Measurements from ENCODE around the gene SURF6. TPM values are rescaled to one million over a fixed set of nuclear protein-coding genes. Genes with fewer than 3 reads are reported as not detected.

Gene SURF6
- total and polyA plus RNA-seq, 2 experiments from 2014 or later: 17.6 to 27.6 TPM

GRCh38 chr9:133323991-133324703 is 11.8 kb downstream of the SURF6 start:
- H3K79me2 ChIP-seq (replicated peaks; ENCODE audit: insufficient read depth): no peaks in the 10 kb centered on the region
- H2AFZ ChIP-seq: no peak overlapping the region
- no peak overlapping the region for H3K4me3 ChIP-seq
- no peaks in the 10 kb centered on the region for H3K27me3 ChIP-seq (ENCODE audit: insufficient read depth)
- no peaks in the 10 kb centered on the region for H3K36me3 ChIP-seq (ENCODE audit: insufficient read depth)
- no peak overlapping the region for H3K4me2 ChIP-seq
- TF ChIP-seq JUNB (IDR thresholded peaks at IDR 0.05; ENCODE audit: unreplicated experiment) (no peak), NANOG (IDR thresholded peaks at IDR 0.05; ENCODE audit: borderline replicate concordance) (no peak), ZNF114 (CRISPR knock-in tag; IDR thresholded peaks at IDR 0.05) (no peak), CTCF (conservative IDR thresholded peaks at IDR 0.05; ENCODE audit: low read depth in 2 of 2) (no peak), REST (IDR thresholded peaks at IDR 0.05; ENCODE audit: unreplicated experiment) (no peak), ZNF331 (CRISPR knock-in tag; IDR thresholded peaks at IDR 0.05; ENCODE audit: low read depth) (no peak), STAT1 (IDR thresholded peaks at IDR 0.05; ENCODE audit: unreplicated experiment) (no peak), EZH2 (IDR thresholded peaks at IDR 0.05; ENCODE audit: low read depth, unreplicated experiment) (no peak), ZNF462 (CRISPR knock-in tag; IDR thresholded peaks at IDR 0.05) (no peak), POLR2AphosphoS5 (IDR thresholded peaks at IDR 0.05; ENCODE audit: low read depth) (no peak), EZH2phosphoT487 (IDR thresholded peaks at IDR 0.05; ENCODE audit: unreplicated experiment) (no peak), CREB1 (CRISPR knock-in tag; IDR thresholded peaks at IDR 0.05; ENCODE audit: low read depth) (no peak), ETS1 (IDR thresholded peaks at IDR 0.05) (no peak)
- peaks cover 18% of the 10 kb centered on the region for H3K27me3 Mint-ChIP-seq (ENCODE audit: insufficient read depth, low read depth, poor library complexity)
- no peaks in the 10 kb centered on the region for H3K4me1 ChIP-seq (ENCODE audit: insufficient read depth)
- no peaks in the 10 kb centered on the region for H3F3A ChIP-seq (replicated peaks; ENCODE audit: low read depth)
- ATAC-seq: no peak
- no peak for DNase-seq (ENCODE audit: low spot score)
- no peak overlapping the region for H3K27ac ChIP-seq (ENCODE audit: low read depth)
- H3K9me2 ChIP-seq (ENCODE audit: insufficient read depth): no peaks in the 10 kb centered on the region
- no peak overlapping the region for H3K27ac Mint-ChIP-seq
- no peaks in the 10 kb centered on the region; the same call in 2 of the 3 replicates for H3K4me1 Mint-ChIP-seq
- H3K4me3 Mint-ChIP-seq: no peak overlapping the region
- H3K9me3 Mint-ChIP-seq: peaks cover 31% of the 10 kb centered on the region
- peaks cover 14% of the 10 kb centered on the region for H3K36me3 Mint-ChIP-seq (ENCODE audit: low read depth)
- no peaks in the 10 kb centered on the region for H4K20me1 ChIP-seq (replicated peaks; ENCODE audit: insufficient read depth)
